HepG2 (cell line): Measurements from ENCODE around the gene RSPH9. TPM values are rescaled to one million over a fixed set of nuclear protein-coding genes. Genes with fewer than 3 reads are reported as not detected.

Source experiments
- BRCA1 ChIP-seq: sonication (generic); formaldehyde crosslinking; IDR thresholded peaks from 2 replicates; pipeline ENCODE4 v1.4.0; 2020; ENCODE audit warnings: missing genetic modification reagents
- CREBL2 ChIP-seq: sonication (generic); formaldehyde crosslinking; IDR thresholded peaks from 2 replicates; pipeline ENCODE4 v1.8.1; 2023; ENCODE audit warnings: missing genetic modification reagents, mild to moderate bottlenecking, borderline replicate concordance
- CREM ChIP-seq, 2 experiments: sonication (generic) in 1 of 2; formaldehyde crosslinking in 1 of 2; IDR thresholded peaks; 2 replicates each; pipeline versions ENCODE4 v1.4.0 to v1.6.1; 2016 to 2020; ENCODE audit warnings: antibody characterized with exemption in 1 of 2, mild to moderate bottlenecking in 1 of 2, missing genetic modification reagents in 1 of 2
- FOXK2 ChIP-seq: fragments of 450-650 bp; IDR thresholded peaks from 2 replicates; pipeline ENCODE4 v1.6.1; 2016
- HNF4A ChIP-seq: sonication (generic); formaldehyde crosslinking; IDR thresholded peaks from 2 replicates; pipeline ENCODE4 v1.4.0; 2020; ENCODE audit warnings: missing genetic modification reagents
- KDM5A ChIP-seq: fragments of 200-600 bp; sonication (generic); IDR thresholded peaks from 2 replicates; pipeline ENCODE4 v1.7.0; 2018; ENCODE audit warnings: antibody characterized with exemption, mild to moderate bottlenecking, low read length, borderline replicate concordance
- MLLT10 ChIP-seq: sonication (generic); formaldehyde crosslinking; IDR thresholded peaks from 2 replicates; pipeline ENCODE4 v1.4.0; 2020; ENCODE audit warnings: missing genetic modification reagents
- MLX ChIP-seq: IDR thresholded peaks from 2 replicates; pipeline ENCODE4 v1.6.1; 2016
- MXD1 ChIP-seq: sonication (generic); formaldehyde crosslinking; IDR thresholded peaks from 2 replicates; pipeline ENCODE4 v1.4.0; 2020; ENCODE audit warnings: mild to moderate bottlenecking, missing genetic modification reagents
- PAWR ChIP-seq: sonication (generic); formaldehyde crosslinking; IDR thresholded peaks from 2 replicates; pipeline ENCODE4 v1.4.0; 2020; ENCODE audit warnings: missing genetic modification reagents, mild to moderate bottlenecking, borderline replicate concordance
- PCBP2 ChIP-seq: fragments of 200-400 bp; formaldehyde crosslinking; optimal IDR thresholded peaks from 2 replicates; pipeline ENCODE3; 2018; ENCODE audit warnings: low read length, low read depth; ENCODE audit not compliant: poor library complexity, severe bottlenecking
- RBAK ChIP-seq: sonication (generic); formaldehyde crosslinking; IDR thresholded peaks from 2 replicates; pipeline ENCODE4 v1.5.1; 2020; ENCODE audit warnings: mild to moderate bottlenecking, missing genetic modification reagents
- SOX13 ChIP-seq, 3 experiments: fragments of 450-650 bp in 1 of 3; sonication (generic) in 1 of 3; formaldehyde crosslinking in 1 of 3; IDR thresholded peaks in 2 of 3; conservative IDR thresholded peaks in 1 of 3; 2 replicates each; pipeline versions ENCODE4 v1.5.0 to v1.6.1; 2016 to 2020; ENCODE audit warnings: antibody characterized with exemption in 1 of 3, mild to moderate bottlenecking in 1 of 3, missing compliant biosample characterization in 1 of 3, missing genetic modification reagents in 1 of 3, moderate library complexity in 1 of 3
- U2AF1 ChIP-seq: fragments of 200-400 bp; formaldehyde crosslinking; optimal IDR thresholded peaks from 2 replicates; pipeline ENCODE3; 2017; ENCODE audit warnings: mild to moderate bottlenecking, low read depth, low read length
- ZNF136 ChIP-seq: sonication (generic); formaldehyde crosslinking; IDR thresholded peaks from 2 replicates; pipeline ENCODE4 v1.8.1; 2022; ENCODE audit warnings: low read depth, mild to moderate bottlenecking, moderate library complexity, missing genetic modification reagents
- ZNF280B ChIP-seq: sonication (generic); formaldehyde crosslinking; IDR thresholded peaks from 2 replicates; pipeline ENCODE4 v1.5.0; 2020; ENCODE audit warnings: missing genetic modification reagents, mild to moderate bottlenecking, borderline replicate concordance
- ZNF281 ChIP-seq: sonication (generic); formaldehyde crosslinking; IDR thresholded peaks from 2 replicates; pipeline ENCODE4 v1.4.0; 2020; ENCODE audit warnings: missing genetic modification reagents, borderline replicate concordance
- ZNF333 ChIP-seq: sonication (generic); formaldehyde crosslinking; IDR thresholded peaks from 2 replicates; pipeline ENCODE4 v1.4.0; 2020; ENCODE audit warnings: mild to moderate bottlenecking, missing genetic modification reagents, borderline replicate concordance
- ZNF383 ChIP-seq: sonication (generic); formaldehyde crosslinking; IDR thresholded peaks from 2 replicates; pipeline ENCODE4 v1.4.0; 2020; ENCODE audit warnings: missing genetic modification reagents, mild to moderate bottlenecking, borderline replicate concordance
- ZNF564 ChIP-seq: sonication (generic); formaldehyde crosslinking; IDR thresholded peaks from 2 replicates; pipeline ENCODE4 v1.8.1; 2023; ENCODE audit warnings: mild to moderate bottlenecking, missing genetic modification reagents
- ZNF761 ChIP-seq: sonication (generic); formaldehyde crosslinking; conservative IDR thresholded peaks from 2 replicates; pipeline ENCODE4 v1.4.0; 2020; ENCODE audit warnings: mild to moderate bottlenecking, missing genetic modification reagents
- ZSCAN5A ChIP-seq: sonication (generic); formaldehyde crosslinking; IDR thresholded peaks from 2 replicates; pipeline ENCODE4 v1.8.0; 2022; ENCODE audit warnings: mild to moderate bottlenecking, missing genetic modification reagents, borderline replicate concordance
- polyA plus RNA-seq, 8 experiments: library from polyadenylated mRNA; depleted of rRNA in 3 of 8; stranded (reverse) in 7 of 8; unstranded in 1 of 8; fragments of >200 nt; fragmentation: Illumina TruSeq in 4 of 8; extraction: Trizol in 4 of 8; gene quantifications; 2 replicates each; pipeline versions ENCODE4 v1.2.1 to v1.2.3, GENCODE V29; 2011 to 2016; ENCODE audit warnings: low read depth in 4 of 8, missing spikeins in 1 of 8, mixed read lengths in 1 of 8; ENCODE audit not compliant: insufficient read depth in 1 of 8
- total RNA-seq, 5 experiments: library from RNA; depleted of rRNA; stranded (reverse); fragments of >200 nt; fragmentation: Illumina TruSeq; extraction: Trizol; gene quantifications; 2 replicates each; pipeline ENCODE4 v1.2.3, GENCODE V29; 2016; ENCODE audit warnings: low read depth in 1 of 5

Gene RSPH9
- total and polyA plus RNA-seq, 2 of the 13 experiments (the other 11 are each of a cell fraction or from before 2014, with no cell fraction given): 0.04 TPM; not detected in 1

GRCh38 chr6:43699564-43700186, 54.8 kb downstream of the RSPH9 start (continued):
- TF ChIP-seq ZNF383 (CRISPR knock-in tag) (no peak), PCBP2 (no peak), RBAK (CRISPR knock-in tag) (no peak), ZNF761 (CRISPR knock-in tag) (no peak), CREBL2 (CRISPR knock-in tag) (no peak), PAWR (CRISPR knock-in tag) (no peak), ZNF280B (CRISPR knock-in tag) (no peak), BRCA1 (no peak), ZNF564 (CRISPR knock-in tag) (no peak), CREM (IDR thresholded peaks at IDR 0.05) (no peak), CREM (CRISPR knock-in tag; IDR thresholded peaks at IDR 0.05) (no peak), MLX (CRISPR knock-in tag) (no peak), ZNF281 (CRISPR knock-in tag) (no peak), MXD1 (CRISPR knock-in tag) (no peak), ZNF136 (CRISPR knock-in tag) (no peak), KDM5A (no peak), HNF4A (CRISPR knock-in tag) (no peak), ZNF333 (CRISPR knock-in tag) (no peak), MLLT10 (no peak), SOX13 (IDR thresholded peaks at IDR 0.05) (no peak; the same call in 1 of the 2 replicates), SOX13 (CRISPR knock-in tag; conservative IDR thresholded peaks at IDR 0.05 in 1 of 2, IDR thresholded peaks at IDR 0.05 in 1 of 2) (peak in 1 of 2 experiments; percentile 46; a peak in 1 of 4 replicates), ZSCAN5A (CRISPR knock-in tag) (no peak), U2AF1 (no peak), FOXK2 (no peak)
